ENCODE measurements around the gene SYT1. TPM values are rescaled to one million over a fixed set of nuclear protein-coding genes. Genes with fewer than 3 reads are reported as not detected.

SYT1 gene
- polyA plus RNA-seq, 1 experiment, result 6.8 TPM

DNA sequence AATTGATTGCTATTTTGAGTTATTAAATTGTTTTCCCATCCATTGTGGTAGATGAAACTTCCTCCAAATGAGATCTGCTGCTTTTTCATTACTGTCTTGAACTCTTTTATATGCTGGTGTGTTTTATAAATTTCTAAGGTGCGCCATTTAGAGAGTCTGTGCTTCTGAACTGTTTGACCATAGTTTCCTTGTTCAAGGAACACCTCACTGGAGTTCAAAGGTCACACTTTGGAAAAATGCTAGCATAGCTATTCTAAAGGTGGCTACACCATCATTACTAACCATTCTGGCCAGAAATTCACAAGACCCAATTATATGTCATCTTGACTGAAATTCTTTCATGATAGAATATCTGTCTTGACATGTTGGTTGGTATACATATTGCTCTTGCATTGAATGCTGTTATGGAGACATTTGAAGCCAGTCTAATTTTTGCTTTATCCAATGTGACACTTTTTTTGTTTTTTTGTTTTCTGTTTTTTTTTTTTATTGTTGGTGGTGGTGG lies 556.7 kb downstream of the SYT1 start:
- no peaks in the 10 kb centered on the region for H3K27me3 ChIP-seq (ENCODE audit: control insufficient read depth, insufficient read depth, low read length)
- ChIA-PET POLR2A (no interaction called here), CTCF (interaction anchor here (1.0 to 3.4 kb wide), 8 partner anchors 13 to 492 kb away, joined by 3 to 19 read pairs (median 8); no protein-coding TSS in a partner anchor)
- DNase-seq (ENCODE audit: low read depth, low spot score), result no peak
- no peak overlapping the region for H3K4me3 ChIP-seq (ENCODE audit: low read depth, low read length)
- TF ChIP-seq CTCF (IDR thresholded peaks at IDR 0.05; ENCODE audit: low read depth, low read length), result no peak
- no peak overlapping the region for H3K27ac ChIP-seq (ENCODE audit: low read depth, low read length)
- H3K9me3 ChIP-seq (ENCODE audit: control insufficient read depth, insufficient read depth, low read length), result no peaks in the 10 kb centered on the region

DNA sequence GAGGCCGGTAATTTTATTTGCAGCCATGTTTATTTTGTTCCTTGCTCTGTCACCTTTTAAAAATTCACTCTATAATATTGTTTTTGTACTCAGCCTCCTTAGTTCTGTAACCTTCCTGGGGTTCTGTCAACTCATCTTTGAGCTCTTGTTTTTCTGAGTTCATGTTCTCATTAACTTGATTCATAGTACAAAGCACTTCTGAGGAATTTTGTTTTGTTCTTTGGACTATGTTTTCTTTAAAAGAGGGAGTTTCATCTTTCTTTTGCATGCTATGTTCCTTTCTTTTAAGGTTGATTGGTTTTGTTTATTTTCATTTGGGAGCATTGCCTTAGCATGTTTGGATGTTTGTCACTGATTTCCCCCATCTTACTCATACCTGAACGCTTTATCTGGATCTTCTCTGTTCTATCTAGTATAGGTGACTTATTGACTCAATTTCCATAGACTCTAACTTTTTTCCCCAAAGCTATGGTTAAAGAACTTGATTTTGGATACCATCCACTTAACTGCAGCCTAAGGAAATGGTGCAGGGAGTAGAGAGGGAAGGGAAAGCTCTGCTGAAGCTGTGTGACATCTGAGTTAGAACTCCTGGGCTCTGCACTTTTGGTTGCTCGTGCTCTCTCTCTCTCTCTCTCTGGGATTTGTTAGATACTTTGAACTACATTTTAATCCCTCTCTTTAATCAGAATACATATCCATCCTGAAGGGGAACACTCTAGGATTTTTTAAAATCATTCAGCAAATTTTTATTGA lies 557.7 kb downstream of the SYT1 start:
- CTCF ChIA-PET, result interaction anchor here (0.8 to 3.4 kb wide), 3 partner anchors 14 to 239 kb away, joined by 8 to 19 read pairs (median 8); no protein-coding TSS in a partner anchor
- no peaks in the 10 kb centered on the region for H3K9me3 ChIP-seq (ENCODE audit: control insufficient read depth, insufficient read depth, low read length)
- H3K4me3 ChIP-seq (ENCODE audit: low read depth, low read length), result no peak overlapping the region
- no peak for TF ChIP-seq CTCF (IDR thresholded peaks at IDR 0.05; ENCODE audit: low read depth, low read length)
- POLR2A ChIA-PET, result interaction anchor here (0.6 to 0.7 kb wide), 3 partner anchors 476 to 1367 kb away, joined by 3 to 8 read pairs (median 5); no protein-coding TSS in a partner anchor
- no peak for DNase-seq (ENCODE audit: low read depth, low spot score)
- H3K27ac ChIP-seq (ENCODE audit: low read depth, low read length), result no peak overlapping the region
- no peaks in the 10 kb centered on the region for H3K27me3 ChIP-seq (ENCODE audit: control insufficient read depth, insufficient read depth, low read length)

DNA sequence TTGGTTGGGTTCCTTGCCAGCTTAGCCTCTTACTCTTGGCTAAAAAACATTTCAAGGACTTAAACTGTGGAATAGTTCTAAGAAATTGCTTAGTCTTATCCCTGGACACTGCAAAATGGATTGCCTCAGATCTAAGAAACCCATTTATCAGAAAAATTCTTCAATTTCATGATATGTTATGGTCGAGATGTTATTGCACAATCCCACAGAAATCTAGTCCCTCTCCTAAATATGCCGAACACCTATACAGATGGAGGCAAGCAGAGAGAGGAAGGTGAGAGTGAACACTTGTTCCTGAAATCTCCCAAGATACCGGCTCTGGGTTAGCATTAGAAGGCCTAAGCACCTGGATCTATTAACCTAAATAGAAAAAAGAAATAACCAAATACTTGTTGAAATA lies 559.0 kb downstream of the SYT1 start:
- Histone ChIP-seq H3K27me3 (ENCODE audit: control insufficient read depth, insufficient read depth, low read length) (no peaks in the 10 kb centered on the region), H3K4me3 (ENCODE audit: low read depth, low read length) (no peak overlapping the region), H3K27ac (ENCODE audit: low read depth, low read length) (no peak overlapping the region), H3K9me3 (ENCODE audit: control insufficient read depth, insufficient read depth, low read length) (no peaks in the 10 kb centered on the region)
- TF ChIP-seq CTCF (IDR thresholded peaks at IDR 0.05; ENCODE audit: low read depth, low read length), result no peak
- CTCF ChIA-PET, result interaction anchor here (0.8 to 2.3 kb wide), 3 partner anchors 124 to 846 kb away, joined by 4 to 8 read pairs (median 8); no protein-coding TSS in a partner anchor
- no peak for DNase-seq (ENCODE audit: low read depth, low spot score)
- POLR2A ChIA-PET, result interaction anchor here (1.2 kb wide), 1 partner anchor 124 kb away, joined by 5 read pairs; no protein-coding TSS in a partner anchor

GRCh38 chr12:79424109-79424721 lies 559.6 kb downstream of the SYT1 start:
- TF ChIP-seq CTCF (IDR thresholded peaks at IDR 0.05; ENCODE audit: low read depth, low read length), result no peak
- peak overlapping the region; percentile 77 for H3K27ac ChIP-seq (ENCODE audit: low read depth, low read length)
- peak; percentile 71 for DNase-seq (ENCODE audit: low read depth, low spot score)
- ChIA-PET POLR2A (interaction anchor here (1.2 kb wide), 1 partner anchor 123 kb away, joined by 5 read pairs; no protein-coding TSS in a partner anchor), CTCF (no interaction called here)
- no peaks in the 10 kb centered on the region for H3K9me3 ChIP-seq (ENCODE audit: control insufficient read depth, insufficient read depth, low read length)
- no peaks in the 10 kb centered on the region for H3K27me3 ChIP-seq (ENCODE audit: control insufficient read depth, insufficient read depth, low read length)
- no peak overlapping the region for H3K4me3 ChIP-seq (ENCODE audit: low read depth, low read length)
